GM12891 (cell line): Measurements from ENCODE around the gene KLHL2.

ENCODE experiments used
- POLR2A ChIP-seq: IDR thresholded peaks from 2 replicates; pipeline ENCODE4 v1.6.1; 2011; ENCODE audit warnings: low read depth, low read length, control low read depth
- POLR2AphosphoS5 ChIP-seq: IDR thresholded peaks from 2 replicates; pipeline ENCODE4 v1.6.1; 2011; ENCODE audit warnings: low read depth, low read length, control low read depth
- POU2F2 ChIP-seq: IDR thresholded peaks from 2 replicates; pipeline ENCODE4 v1.6.1; 2011; ENCODE audit warnings: low read depth, mild to moderate bottlenecking, control low read depth, low read length, moderate library complexity
- SPI1 ChIP-seq: IDR thresholded peaks from 2 replicates; pipeline ENCODE4 v1.6.1; 2011; ENCODE audit warnings: low read depth, low read length, control low read depth
- TAF1 ChIP-seq: IDR thresholded peaks from 2 replicates; pipeline ENCODE4 v1.6.1; 2011; ENCODE audit warnings: low read depth, low read length, control low read depth

DNA sequence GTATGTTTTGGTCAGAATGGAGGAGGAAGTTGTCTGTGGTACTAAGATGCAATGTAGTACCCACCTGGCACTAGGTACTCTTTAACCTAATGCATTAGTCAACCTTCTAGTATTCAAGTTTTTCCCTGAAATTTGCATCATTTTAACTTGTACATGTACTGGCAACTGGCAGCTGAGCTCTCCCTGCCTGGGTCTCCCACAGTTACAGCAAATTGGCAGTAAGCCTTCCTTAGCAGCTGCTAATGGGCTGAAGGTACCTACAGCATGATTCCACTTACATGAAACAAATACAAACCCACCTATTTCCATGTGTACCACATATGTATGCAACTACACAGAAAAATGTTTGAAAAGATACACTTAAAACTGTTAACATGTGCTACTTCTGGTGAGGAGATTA is 8.1 kb upstream of the KLHL2 start:
- no peak for TF ChIP-seq POLR2A
- no peak for TF ChIP-seq TAF1
- TF ChIP-seq POLR2AphosphoS5 = no peak
- no peak for TF ChIP-seq SPI1
- no peak for TF ChIP-seq POU2F2
